Measurements from ENCODE around the gene SMTNL2.

- TF ChIP-seq MYC (IDR thresholded peaks at IDR 0.05; ENCODE audit: low read depth, low read length) (no peak), CTCF (IDR thresholded peaks at IDR 0.05; ENCODE audit: low read depth, low read length) (no peak), MAX (IDR thresholded peaks at IDR 0.05; ENCODE audit: low read depth, low read length) (no peak)
These were observed 14.7 kb upstream of the SMTNL2 start for GRCh38 chr17:4569591-4569990.

Data from NB4 (cell line).